ENCODE data around the gene SH2B3.
A peak's percentile ranks its signal among the peaks of the same experiment; 100 is the strongest.

The SH2B3 gene

DNA sequence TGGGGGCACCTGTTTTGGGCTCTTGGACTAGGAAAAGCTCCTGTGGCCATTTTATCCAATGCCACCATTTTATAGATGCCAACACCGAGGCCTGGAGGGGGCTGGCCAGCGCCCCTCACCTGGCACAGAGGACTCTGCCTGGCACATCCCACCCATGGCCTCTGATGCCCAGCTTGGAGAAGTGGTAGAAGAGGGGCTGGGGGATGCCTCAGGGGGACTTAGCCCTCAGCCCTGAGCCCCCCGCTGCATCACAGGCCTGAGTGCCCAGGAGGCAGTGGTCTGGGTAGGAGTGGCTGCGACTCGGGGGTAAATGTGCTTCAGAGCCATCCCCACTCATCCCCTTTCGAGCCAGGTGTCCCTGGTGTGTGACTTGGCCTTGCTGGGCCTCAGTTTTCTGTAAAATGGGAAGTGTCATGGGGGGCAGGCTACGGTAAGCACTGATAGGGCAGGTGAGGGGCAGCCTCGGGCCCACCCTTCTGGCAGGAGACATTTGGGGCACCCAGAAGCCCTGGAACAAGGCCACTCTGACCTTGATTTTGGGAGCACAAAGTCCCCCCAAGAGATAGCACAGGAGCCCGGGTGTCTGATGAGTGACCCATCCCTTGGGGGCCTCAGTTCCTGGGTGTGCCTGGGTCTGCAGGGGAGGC is 22.5 kb downstream of the SH2B3 start:
- no peak for DNase-seq

DNA sequence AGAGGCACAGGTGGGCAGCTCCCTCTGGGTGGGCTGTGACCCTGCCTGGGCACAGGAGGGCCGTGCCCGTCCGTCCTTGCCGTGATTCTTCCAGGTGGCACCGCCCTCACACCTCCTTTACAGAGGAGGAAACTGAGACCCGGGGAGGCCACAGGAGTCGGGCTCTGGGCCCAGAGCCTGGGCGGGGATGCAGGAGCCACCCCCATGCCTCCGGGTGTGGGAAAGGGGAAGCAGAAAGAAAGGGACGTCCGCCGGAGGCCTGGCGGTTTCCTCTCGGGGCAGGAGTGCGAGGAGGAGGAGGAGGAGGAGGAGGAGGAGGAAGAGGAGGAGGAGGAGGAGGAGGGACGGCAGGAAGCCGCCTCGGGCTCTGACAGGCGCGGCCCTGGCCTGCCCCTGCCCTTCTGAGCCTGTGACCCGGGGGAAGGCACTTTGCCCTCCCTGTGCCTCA is 23.0 kb downstream of the SH2B3 start:
- DNase-seq, result peak; percentile 74 to 91 (median 88)

DNA sequence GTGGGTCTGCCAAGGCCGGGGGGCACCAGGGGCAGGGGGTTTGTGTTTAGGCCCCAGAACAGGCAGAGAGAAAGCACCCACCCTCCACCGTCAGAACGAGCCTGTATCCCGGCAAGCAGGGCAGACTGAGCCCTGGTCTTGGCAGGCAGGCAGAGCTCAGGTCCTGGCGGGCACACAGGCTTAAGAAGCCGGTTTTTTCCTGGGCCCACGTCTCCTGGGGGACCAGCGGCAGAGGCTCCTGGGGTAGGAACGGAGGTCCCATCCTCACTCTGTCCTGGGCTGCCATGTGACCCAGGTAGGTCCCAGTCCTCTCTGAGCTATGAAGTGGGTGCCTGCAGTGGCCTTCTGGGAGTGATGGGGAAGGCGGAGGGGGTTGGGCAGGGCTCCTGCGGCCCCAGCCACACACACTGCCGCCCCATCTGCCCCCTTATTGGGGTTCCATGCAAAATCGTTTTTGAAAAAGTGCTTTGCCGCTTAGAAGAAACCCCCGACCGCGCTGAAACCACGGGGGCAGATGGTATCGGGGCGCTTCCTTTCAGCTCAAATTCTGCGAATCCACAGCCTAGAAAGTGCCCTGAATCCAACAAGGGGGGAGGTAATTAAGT is 24.2 kb downstream of the SH2B3 start:
- DNase-seq, result peak in 1 of 4 experiments; percentile 10

GRCh38 chr12:111430433-111431353 is 25.0 kb downstream of the SH2B3 start:
- peak in 3 of 4 experiments; percentile 51 to 69 (median 58) for DNase-seq

DNA sequence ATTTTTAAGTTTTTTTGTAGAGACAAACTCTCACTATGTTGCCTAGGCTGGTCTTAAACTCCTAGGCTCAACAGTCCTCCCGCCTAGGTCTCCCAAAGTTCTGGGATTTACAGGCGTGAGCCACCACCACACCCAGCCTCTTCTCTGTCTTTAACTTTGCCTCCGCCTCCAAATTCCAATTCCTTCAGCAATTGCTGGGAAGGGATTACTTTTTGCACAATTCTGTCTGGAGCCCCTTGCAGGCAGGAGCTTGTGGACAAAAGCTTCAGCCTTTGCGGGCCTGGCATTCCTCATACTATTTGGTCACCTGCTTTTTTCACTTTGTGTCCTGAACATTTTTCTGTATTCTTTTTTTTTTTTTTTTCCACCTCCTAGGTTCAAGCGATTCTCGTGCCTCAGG is 26.0 kb downstream of the SH2B3 start:
- no peak for DNase-seq

DNA sequence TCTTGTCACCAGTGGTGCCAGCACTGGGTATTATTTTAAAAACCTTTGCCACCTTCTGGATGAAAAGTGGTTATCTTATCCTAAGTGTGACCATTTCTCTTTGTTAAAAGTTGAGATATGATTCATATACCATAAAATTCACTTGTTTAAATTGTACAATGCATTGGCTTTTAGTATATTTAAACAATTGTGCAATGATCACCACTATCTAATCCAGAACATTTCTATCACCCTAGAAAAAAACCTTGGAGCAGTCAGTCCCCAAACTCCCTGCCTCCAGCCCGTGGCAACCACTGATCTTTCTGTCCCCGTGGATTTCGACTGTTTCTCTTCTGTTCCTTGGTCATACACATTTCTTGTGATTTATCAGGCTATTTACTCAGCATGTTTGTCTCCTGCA is 28.3 kb downstream of the SH2B3 start:
- DNase-seq, result no peak

DNA sequence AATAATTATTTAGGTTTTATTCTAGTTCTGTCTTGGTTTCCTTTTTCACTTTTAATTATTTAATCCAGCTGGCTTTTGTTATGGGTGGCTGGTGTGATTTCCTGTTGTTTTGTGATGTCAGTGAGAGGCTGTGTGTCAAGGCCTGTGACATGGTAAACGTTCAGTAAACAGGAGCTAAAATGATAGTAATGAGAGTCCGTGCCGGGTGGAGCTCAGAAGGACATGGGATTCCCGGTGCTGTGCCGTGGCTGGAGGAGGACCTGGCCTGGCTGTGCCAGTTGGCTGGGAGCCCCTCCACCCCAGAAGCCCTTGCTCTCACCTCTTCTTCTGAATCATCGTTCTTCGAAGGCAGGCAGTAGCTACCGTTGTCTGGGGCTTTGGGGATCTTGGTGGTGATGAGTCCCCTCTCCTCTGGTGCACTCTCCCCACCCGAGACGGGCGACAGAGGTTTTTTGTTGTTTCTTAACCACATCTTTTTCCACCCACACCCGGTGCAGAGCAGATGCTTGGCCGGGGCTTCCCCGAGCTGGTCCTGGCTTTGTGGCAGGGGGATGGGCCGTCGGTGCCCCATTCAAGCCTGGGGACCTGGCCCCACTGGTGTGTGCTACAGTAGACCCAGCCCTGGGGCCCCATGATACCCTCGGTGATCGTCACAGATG is 29.1 kb downstream of the SH2B3 start:
- peak in 1 of 4 experiments; percentile 56 for DNase-seq

DNA sequence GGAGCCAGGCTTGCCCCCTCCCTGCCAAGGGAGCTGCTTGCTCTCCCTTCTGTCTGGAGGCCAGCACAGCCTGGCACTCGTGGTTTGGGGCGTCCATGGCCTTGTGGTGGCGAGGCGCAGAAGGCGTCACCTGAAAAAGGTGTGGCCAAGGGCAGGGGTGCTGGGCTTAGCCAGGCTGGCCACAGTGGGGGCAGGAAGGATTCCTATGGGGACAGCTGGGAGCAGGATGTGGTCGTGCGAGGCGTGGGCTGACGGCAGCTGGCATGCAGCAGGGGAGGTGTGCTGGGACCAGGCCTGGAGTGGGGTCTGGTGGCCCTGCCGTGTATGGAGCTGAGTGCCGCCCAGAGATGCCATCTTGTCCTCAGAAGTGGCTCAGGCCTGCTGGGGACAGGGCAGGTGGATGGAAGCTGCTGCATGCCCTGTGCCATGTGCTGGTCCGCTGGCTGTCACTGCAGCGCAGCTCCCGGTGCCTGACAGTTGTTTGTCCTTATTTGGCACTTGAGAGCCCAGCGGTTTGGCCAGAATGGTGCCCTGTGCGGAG is 30.0 kb downstream of the SH2B3 start:
- DNase-seq, result peak in 1 of 4 experiments; percentile 18

DNA sequence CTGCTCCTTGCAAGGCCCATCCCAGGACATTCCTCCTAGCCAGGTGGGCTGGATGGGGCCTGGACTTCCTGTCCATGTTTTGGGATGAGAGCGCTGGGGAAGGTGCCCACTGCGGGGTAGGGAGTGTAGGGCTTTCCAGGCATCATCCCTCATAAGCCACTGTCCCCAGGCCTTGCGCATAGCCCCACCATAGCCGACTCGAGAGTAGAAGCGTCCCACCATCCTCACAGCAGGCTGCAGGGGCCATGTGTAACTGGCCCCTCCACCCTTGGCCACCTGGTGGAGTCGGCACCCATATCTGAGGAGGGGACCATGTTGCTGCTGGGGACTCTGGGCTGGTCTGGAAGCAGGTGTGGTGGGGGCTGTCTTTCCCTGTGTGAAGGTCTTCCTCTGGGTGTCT is 30.5 kb downstream of the SH2B3 start:
- no peak for DNase-seq

GRCh38 chr12:111436811-111437210 is 31.1 kb downstream of the SH2B3 start:
- DNase-seq, result no peak

DNA sequence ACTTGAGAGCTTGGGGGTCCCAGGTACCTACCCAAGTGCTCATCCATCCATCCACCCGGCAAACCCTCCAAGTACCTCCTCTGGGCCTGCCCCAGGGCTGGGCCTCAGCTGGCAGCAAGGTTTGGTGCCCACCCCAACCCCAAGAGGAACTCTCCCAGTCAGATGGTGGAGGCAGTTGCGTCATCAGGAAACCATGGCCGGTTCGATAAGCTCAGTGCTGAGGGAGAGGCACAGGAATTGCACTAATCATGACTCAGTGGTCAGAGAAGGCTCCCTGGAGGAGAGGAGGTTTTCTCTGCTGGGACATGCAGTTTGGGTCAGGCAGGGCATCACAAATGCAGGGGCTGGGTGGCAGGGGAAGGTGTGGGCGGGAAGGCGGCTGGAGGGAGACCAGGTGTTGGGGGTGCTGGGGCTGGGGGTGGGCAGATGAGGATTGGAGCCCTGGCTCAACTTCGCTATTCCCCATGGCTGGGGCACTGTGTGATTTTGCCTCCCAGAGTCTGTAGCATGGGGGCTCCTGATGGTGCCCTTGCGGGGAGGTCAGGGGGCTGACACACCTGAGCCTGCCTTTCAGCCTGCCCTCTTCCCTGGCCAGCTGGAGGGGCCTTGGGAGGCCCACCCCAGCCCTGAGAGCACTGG is 32.2 kb downstream of the SH2B3 start:
- peak; percentile 89 to 93 (median 90) for DNase-seq

- DNase-seq, result peak; percentile 66 to 77 (median 70)
These were observed 32.8 kb downstream of the SH2B3 start for GRCh38 chr12:111438481-111438880.

GRCh38 chr12:111439657-111440151 is 34.0 kb downstream of the SH2B3 start:
- DNase-seq, result no peak

- DNase-seq, result peak in 1 of 4 experiments; percentile 33
These were observed 34.4 kb downstream of the SH2B3 start for GRCh38 chr12:111440152-111440551.

- DNase-seq, result peak in 1 of 4 experiments; percentile 4
These were observed 34.9 kb downstream of the SH2B3 start for GRCh38 chr12:111440631-111441030.

DNA sequence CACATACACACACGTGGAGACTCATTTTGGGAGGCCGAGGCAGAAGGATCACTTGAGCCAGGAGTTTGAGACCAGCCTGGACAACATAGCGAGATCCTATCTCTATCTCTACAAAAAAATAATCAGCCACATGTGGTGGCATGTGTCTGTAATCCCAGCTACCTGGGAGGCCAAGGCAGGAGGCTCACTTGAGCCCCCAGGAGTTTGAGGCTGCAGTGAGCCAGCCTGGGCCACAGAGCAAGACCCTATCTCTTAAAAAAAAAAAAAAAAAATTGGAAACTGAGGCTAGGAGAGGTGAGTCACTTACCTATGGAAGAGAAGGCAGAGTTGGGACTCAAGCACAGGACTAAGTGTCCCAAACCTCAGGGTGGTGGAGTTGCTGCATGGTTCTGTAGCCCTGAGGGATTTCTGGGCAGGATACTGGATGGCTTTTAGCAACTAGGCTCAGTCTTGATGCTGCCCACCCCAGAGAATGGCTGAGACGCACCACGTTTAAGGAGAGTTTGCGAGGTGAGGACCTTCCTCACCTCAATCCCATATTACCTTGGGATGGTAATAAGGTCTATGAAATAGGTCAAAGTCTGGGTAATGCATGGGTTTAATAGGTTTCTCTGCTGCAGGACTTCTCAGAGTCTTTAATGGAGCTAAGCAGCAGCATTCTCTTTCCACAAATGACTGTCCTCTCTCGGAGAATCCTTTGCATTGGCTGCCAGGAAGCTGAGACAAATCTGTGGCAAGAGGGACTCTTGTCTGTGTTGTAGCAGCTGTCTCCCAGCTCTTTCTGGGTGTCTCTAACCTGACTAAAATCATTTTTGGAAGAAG is 35.6 kb downstream of the SH2B3 start:
- DNase-seq, result peak in 1 of 4 experiments; percentile 2

DNA sequence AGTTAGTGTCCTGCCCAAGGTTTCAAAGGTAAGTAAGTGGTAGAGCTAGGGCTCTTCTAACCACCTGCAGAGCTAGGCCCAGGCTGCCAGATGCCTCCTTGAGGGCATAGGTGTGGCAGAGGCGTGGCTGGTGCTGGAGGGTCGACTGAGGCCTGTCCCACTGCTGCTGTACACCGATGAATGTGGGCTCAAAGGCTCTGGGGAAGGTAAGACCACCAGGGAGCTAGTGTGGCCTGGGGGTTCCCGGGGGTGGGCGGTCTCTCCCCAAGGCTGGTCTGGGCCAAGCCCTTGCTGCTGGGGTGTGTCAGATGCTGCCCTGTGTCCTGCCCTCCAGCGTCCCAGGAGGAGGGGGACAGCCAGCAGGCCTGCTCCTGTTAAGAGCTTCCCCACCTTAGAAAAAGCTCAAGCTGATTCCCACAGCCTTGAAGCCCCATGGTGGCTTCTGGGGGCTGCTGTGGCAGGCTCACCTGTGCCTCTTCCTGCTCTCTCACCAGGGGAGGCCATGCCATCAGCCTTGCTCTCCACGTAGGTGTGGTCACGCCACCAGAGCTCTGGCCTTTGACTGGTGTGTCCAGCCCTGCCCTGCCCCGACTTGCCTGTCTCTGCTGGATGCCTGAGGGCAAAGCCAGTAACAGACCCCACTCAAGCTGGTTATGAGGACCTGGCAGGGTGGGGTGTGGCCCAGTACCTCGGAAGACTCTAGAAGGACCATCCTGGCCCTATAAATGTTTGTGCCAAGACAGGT is 36.8 kb downstream of the SH2B3 start:
- peak in 1 of 4 experiments; percentile 10 for DNase-seq

GRCh38 chr12:111443086-111443485 is 37.4 kb downstream of the SH2B3 start:
- DNase-seq, result no peak

- peak; percentile 86 to 94 (median 88) for DNase-seq
These were observed 37.9 kb downstream of the SH2B3 start for GRCh38 chr12:111443586-111443985.

Measured in suppressor macrophage (primary cell).